ENCODE results near the gene GAL3ST3. TPM values are rescaled to one million over a fixed set of nuclear protein-coding genes. Genes with fewer than 3 reads are reported as not detected.

GAL3ST3 gene
- total RNA-seq, 4 donors from 2014 or later, result not detected

DNA sequence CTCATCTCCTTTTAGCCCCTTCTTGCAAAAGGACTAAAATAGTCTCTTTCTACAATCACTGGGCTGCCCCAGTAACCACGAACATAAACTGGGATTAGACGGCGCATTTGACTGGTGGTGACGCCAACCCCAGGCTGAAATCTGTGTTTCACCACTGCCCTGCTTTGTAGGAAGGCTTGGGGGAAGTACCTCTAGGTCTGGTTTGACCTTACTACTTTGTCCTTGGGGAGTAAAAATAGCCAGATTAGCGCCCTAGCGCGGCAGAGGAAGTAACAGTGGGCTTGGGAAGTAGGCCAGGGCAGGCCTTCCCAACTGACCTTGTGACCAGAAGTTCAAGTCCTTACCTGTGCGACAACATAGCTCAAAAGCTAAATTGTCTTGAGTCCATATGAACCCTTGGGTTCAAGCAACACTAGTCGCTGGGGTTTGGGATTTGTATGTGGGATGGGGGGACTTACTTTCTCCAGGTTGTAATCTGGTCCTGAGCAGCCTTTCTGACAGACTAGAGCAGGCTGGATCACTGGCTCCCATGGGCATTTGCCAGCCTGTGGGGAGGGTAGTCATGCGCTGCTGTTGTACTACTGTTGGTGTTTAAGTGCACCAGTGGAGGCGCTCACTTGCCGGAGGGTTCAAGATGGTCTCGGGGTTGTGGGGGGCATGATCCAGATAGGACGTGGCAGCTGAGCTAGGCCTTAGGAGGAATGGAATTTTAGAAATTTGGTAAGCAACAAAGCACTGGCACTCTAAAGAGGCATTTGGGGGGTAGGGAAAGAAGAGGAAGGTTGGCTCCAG, 20.2 kb upstream of the GAL3ST3 start:
- peaks cover 36% of the 10 kb centered on the region for H3K4me1 ChIP-seq
- WGBS, result 26% methylated on average over 14 of the region's 14 CpGs
- H3K4me3 ChIP-seq, result peak overlapping the region; percentile 88
- DNase-seq (ENCODE audit: low spot score in 2 of 2), result no peak
- H3K27ac ChIP-seq, result peak overlapping the region; percentile 96
- no peaks in the 10 kb centered on the region for H3K27me3 ChIP-seq
- H3K36me3 ChIP-seq, result peaks cover 40% of the 10 kb centered on the region
- no peaks in the 10 kb centered on the region for H3K9me3 ChIP-seq
- TF ChIP-seq POLR2AphosphoS5 (IDR thresholded peaks at IDR 0.05), result no peak
- no peak for TF ChIP-seq POLR2A (IDR thresholded peaks at IDR 0.05)
- TF ChIP-seq EP300 (IDR thresholded peaks at IDR 0.05), result no peak
- TF ChIP-seq, protein P1, sequence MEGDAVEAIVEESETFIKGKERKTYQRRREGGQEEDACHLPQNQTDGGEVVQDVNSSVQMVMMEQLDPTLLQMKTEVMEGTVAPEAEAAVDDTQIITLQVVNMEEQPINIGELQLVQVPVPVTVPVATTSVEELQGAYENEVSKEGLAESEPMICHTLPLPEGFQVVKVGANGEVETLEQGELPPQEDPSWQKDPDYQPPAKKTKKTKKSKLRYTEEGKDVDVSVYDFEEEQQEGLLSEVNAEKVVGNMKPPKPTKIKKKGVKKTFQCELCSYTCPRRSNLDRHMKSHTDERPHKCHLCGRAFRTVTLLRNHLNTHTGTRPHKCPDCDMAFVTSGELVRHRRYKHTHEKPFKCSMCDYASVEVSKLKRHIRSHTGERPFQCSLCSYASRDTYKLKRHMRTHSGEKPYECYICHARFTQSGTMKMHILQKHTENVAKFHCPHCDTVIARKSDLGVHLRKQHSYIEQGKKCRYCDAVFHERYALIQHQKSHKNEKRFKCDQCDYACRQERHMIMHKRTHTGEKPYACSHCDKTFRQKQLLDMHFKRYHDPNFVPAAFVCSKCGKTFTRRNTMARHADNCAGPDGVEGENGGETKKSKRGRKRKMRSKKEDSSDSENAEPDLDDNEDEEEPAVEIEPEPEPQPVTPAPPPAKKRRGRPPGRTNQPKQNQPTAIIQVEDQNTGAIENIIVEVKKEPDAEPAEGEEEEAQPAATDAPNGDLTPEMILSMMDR (IDR thresholded peaks at IDR 0.05), result peak in 1 of 2 donors; percentile 7

DNA sequence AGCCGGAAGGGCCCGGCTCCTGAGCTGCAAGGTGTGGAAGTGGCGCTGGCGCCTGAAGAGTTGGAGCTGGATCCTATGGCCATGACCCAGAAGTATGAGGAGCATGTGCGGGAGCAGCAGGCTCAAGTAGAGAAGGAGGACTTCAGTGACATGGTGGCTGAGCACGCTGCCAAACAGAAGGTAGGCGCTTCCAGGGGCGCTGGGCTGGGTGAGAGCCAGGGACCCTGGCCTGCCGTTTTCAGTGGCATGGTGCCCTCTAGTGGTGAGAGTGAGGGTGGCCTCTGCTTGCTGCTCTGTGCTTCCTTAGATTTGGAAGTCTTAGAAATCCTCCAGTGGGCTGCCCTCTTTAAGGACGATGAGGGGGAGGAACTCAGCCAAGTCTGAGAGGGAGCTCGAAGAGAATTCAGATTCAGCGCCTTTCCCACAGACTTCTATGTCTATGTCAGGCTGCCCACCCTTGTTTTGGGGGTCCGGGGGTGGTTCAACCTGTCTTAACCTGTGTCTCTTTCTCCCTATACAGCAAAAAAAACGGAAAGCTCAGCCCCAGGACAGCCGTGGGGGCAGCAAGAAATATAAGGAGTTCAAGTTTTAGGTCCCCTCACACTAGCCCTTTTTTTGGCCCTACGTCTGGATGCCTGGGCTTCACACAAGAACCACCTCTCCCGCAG, 19.3 kb upstream of the GAL3ST3 start:
- peaks cover 36% of the 10 kb centered on the region for H3K4me1 ChIP-seq
- no peaks in the 10 kb centered on the region for H3K27me3 ChIP-seq
- H3K27ac ChIP-seq, result peak overlapping the region; percentile 96
- H3K9me3 ChIP-seq, result no peaks in the 10 kb centered on the region
- H3K36me3 ChIP-seq, result peaks cover 48% of the 10 kb centered on the region
- no peak overlapping the region for H3K4me3 ChIP-seq
- TF ChIP-seq, protein P1 (IDR thresholded peaks at IDR 0.05), result peak; percentile 66 to 92
- no peak for TF ChIP-seq POLR2AphosphoS5 (IDR thresholded peaks at IDR 0.05)
- DNase-seq (ENCODE audit: low spot score in 2 of 2), result peak in 1 of 2 donors; percentile 88
- 45% methylated on average over 15 of the region's 17 CpGs for WGBS

DNA sequence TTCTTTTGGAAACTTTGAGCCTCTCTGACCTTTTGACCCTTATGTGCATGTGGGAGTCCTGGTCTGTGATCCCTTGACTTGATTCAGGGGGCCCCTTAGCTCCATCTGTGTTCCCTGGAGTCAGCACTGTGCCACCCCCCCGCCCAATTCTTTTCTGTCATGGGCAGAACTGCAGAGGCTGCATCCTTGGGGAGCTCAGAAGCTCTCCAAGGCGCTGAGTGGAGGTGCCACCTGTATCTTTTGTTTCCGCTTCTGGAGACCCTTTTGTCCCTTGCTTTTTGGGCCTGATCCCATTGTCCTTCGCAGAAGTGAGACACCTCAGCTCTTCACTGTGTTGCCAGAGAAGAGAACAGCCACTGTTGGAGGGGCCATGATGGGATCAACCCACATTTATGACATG, 18.7 kb upstream of the GAL3ST3 start:
- DNase-seq (ENCODE audit: low spot score in 2 of 2), result no peak
- TF ChIP-seq POLR2A (IDR thresholded peaks at IDR 0.05), result no peak
- no peak for TF ChIP-seq POLR2AphosphoS5 (IDR thresholded peaks at IDR 0.05)
- TF ChIP-seq EP300 (IDR thresholded peaks at IDR 0.05), result no peak
- TF ChIP-seq, protein P1 (IDR thresholded peaks at IDR 0.05), result no peak
- 93% methylated on average over 4 of the region's 4 CpGs for WGBS
- Histone ChIP-seq H3K36me3 (peaks cover 54% of the 10 kb centered on the region), H3K27me3 (no peaks in the 10 kb centered on the region), H3K27ac (no peak overlapping the region), H3K4me1 (peaks cover 36% of the 10 kb centered on the region), H3K9me3 (no peaks in the 10 kb centered on the region), H3K4me3 (no peak overlapping the region)

DNA sequence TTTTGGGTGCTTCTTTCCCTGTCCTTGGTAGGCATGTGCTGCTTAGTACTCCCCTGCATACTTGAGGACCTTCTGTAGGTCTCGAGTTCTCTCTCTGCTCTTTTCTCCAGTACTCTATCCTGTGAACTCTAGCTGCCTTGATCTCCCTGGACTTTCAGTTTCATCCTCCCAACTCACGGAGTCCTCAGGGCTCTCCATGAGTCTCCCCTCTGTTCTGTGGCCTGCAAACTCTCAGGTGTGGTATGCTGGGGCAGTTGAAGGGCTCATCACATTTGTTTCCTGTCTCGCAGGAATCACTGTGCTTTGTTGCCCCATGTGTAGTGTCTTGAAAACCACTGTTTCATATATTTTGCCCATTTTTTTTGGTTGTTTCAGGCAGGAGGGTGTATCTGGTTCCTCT, 17.8 kb upstream of the GAL3ST3 start:
- H3K36me3 ChIP-seq, result peaks cover 63% of the 10 kb centered on the region
- no peak overlapping the region for H3K4me3 ChIP-seq
- TF ChIP-seq EP300 (IDR thresholded peaks at IDR 0.05) (no peak), POLR2AphosphoS5 (IDR thresholded peaks at IDR 0.05) (no peak), POLR2A (IDR thresholded peaks at IDR 0.05) (no peak)
- TF ChIP-seq, protein P1 (IDR thresholded peaks at IDR 0.05), result no peak
- no peak overlapping the region for H3K27ac ChIP-seq
- DNase-seq (ENCODE audit: low spot score in 2 of 2), result no peak
- H3K27me3 ChIP-seq, result no peaks in the 10 kb centered on the region
- 84% methylated on average over 3 of the region's 3 CpGs for whole genome bisulfite sequencing
- H3K9me3 ChIP-seq, result no peaks in the 10 kb centered on the region
- peaks cover 33% of the 10 kb centered on the region for H3K4me1 ChIP-seq

DNA sequence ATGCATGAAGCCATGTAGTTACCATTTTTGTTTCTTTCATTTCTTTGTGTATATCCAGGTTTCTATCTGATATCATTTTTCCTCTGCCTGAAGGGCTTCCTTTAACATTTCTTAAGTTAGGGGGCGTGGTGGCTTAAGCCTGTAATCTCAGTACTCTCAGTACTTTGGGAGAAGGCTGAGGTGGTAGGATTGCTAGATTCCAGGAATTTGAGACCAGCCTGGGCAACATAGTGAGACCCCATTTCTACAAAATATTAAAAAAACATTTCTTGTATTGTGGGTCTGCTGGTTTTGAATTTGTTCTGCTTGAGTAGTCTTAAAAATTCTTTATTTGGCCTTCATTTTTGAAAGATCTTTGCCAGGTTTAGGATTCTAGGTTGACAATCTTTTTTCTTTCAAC, 15.6 kb upstream of the GAL3ST3 start:
- H3K27ac ChIP-seq, result no peak overlapping the region
- H3K36me3 ChIP-seq, result peaks cover 85% of the 10 kb centered on the region
- H3K9me3 ChIP-seq, result no peaks in the 10 kb centered on the region
- no peak overlapping the region for H3K4me3 ChIP-seq
- peak in 1 of 2 donors; percentile 26 for DNase-seq (ENCODE audit: low spot score in 2 of 2)
- 96% methylated on average over 1 of the region's 1 CpG for WGBS
- no peaks in the 10 kb centered on the region for H3K27me3 ChIP-seq
- TF ChIP-seq, protein P1 (IDR thresholded peaks at IDR 0.05), result no peak
- TF ChIP-seq EP300 (IDR thresholded peaks at IDR 0.05), result no peak
- TF ChIP-seq POLR2A (IDR thresholded peaks at IDR 0.05), result no peak
- TF ChIP-seq POLR2AphosphoS5 (IDR thresholded peaks at IDR 0.05), result no peak
- peaks cover 21% of the 10 kb centered on the region for H3K4me1 ChIP-seq
